SK-N-SH (cell line): ENCODE data around the gene OR2B6.

Source experiments
- CTCF ChIP-seq: fragments of 200-600 bp; sonication (generic); IDR thresholded peaks from 2 replicates; pipeline ENCODE4 v1.6.1; 2017; ENCODE audit warnings: antibody characterized with exemption, mild to moderate bottlenecking, moderate library complexity
- EP300 ChIP-seq, 2 experiments: IDR thresholded peaks; 2 replicates each; pipeline versions ENCODE4 v1.4.0 to v1.6.1; 2012; ENCODE audit warnings: borderline replicate concordance in 1 of 2, low read depth in 1 of 2, low read length in 1 of 2
- FOSL2 ChIP-seq: IDR thresholded peaks from 2 replicates; pipeline ENCODE4 v1.4.0; 2012; ENCODE audit warnings: low read depth, mild to moderate bottlenecking, moderate library complexity, borderline replicate concordance
- GABPA ChIP-seq: IDR thresholded peaks from 2 replicates; pipeline ENCODE4 v1.4.0; 2012; ENCODE audit warnings: low read depth, mild to moderate bottlenecking
- JUND ChIP-seq: IDR thresholded peaks from 2 replicates; pipeline ENCODE4 v1.4.0; 2012
- POLR2AphosphoS5 ChIP-seq: IDR thresholded peaks from 2 replicates; pipeline ENCODE4 v1.6.1; 2012; ENCODE audit warnings: low read depth, low read length

GRCh38 chr6:27948237-27948636, 8.8 kb upstream of the OR2B6 start:
- no peak for TF ChIP-seq JUND
- TF ChIP-seq GABPA = no peak
- TF ChIP-seq CTCF = no peak
- TF ChIP-seq POLR2AphosphoS5 = no peak
- TF ChIP-seq FOSL2 = no peak
- TF ChIP-seq EP300 (IDR thresholded peaks at IDR 0.05; ENCODE audit: borderline replicate concordance in 1 of 2, low read depth in 1 of 2, low read length in 1 of 2) = no peak
